Glomerular endothelial cell (primary cell): ENCODE results near the gene PALM. TPM values are rescaled to one million over a fixed set of nuclear protein-coding genes. Genes with fewer than 3 reads are reported as not detected.
"Not testable (repeated sequence)": the region's sequence is repeated elsewhere in the genome, so short reads cannot be mapped to it uniquely, and the experiment has no call there.

Experiments used
- DNase-seq: peaks from one replicate; pipeline ENCODE4 v3.0.0-alpha.2; 2011; ENCODE audit warnings: low read depth, low spot score; ENCODE audit errors: extremely low read depth
- total RNA-seq: library from RNA; depleted of rRNA; stranded (reverse); fragments of >200 nt; gene quantifications from 2 replicates; pipeline ENCODE4 v1.2.3, GENCODE V29; 2015

PALM gene
- total RNA-seq, 1 donor from 2014 or later = 48.9 TPM

GRCh38 chr19:729965-730668 is 21.4 kb downstream of the PALM start:
- no peak for DNase-seq

- DNase-seq = no peak
Measured at GRCh38 chr19:731000-731399, 22.3 kb downstream of the PALM start.

DNA sequence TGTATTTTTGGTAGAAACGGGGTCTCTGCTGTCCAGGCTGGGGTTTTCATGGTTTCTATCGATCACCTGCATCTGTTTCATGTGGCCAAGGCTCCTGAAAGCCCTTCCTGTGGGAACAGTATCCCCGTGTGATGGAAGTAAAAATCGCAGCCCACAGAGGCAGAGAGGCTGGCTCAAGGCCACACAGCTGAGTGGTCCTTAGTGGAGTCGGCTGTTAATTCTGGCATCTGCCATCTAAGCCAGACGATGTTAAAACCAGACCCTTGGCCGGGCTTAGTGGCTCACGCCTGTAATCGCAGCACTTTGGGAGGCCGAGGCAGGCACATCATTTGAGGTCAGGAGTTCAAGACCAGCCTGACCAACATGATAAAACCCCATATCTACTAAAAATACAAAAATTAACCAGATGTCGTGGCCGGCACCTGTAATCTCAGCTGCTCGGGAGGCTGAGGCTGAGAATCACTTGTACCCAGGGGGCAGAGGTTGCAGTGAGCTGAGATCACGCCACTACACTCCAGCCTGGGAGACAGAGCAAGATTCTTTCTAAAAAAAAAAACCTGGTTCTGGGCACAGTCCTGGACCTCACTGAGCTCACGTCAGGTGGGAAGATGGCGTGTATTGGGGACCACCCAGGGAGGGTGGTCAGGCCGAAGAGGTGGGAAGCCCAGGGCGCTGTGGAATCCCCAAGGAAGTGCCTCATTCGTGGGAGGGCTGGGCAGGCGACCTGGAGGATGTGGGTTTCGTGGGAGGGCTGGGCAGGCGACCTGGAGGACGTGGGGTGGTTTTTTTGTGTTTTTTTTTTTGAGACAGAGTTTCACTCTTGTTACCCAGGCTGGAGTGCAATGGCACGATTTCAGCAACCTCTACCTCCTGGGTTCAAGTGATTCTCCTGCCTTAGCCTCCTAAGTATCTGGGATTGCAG is 23.7 kb downstream of the PALM start:
- DNase-seq = no peak

- no peak for DNase-seq
Measured at GRCh38 chr19:734716-735115, 26.0 kb downstream of the PALM start.

- DNase-seq = no peak
Measured at GRCh38 chr19:736125-736524, 27.4 kb downstream of the PALM start.

DNA sequence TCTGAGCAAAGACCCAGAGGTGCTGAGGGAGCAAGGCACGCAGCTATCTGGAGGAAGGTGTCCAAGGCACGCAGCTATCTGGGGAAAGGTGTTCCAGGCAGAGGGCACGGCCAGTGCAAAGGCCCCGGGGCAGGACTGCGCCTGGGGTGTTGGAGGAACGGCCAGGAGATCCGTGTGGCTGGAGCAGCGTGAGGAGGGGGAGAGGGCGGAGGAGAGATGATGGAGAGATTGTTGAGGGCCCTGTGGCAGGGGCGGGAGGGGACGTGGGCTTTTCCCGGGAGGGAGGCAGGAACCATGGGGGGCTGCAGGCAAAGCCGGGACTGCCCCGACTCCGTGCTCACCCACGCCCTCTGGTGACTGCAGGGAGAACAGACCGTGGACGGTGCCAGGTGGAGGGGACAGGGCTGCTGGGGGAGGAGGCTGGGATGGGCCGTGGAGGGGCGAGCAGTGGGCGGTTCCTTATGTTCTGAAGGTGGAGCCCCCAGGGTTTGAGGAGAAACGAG is 28.9 kb downstream of the PALM start:
- DNase-seq = no peak

GRCh38 chr19:738509-739128 is 29.9 kb downstream of the PALM start:
- DNase-seq = no peak

- DNase-seq = no peak
Measured at GRCh38 chr19:739998-740715, 31.4 kb downstream of the PALM start.

GRCh38 chr19:740816-741505 is 32.2 kb downstream of the PALM start:
- not testable (repeated sequence) for DNase-seq

- DNase-seq = no peak
Measured at GRCh38 chr19:741506-742131, 32.9 kb downstream of the PALM start.

DNA sequence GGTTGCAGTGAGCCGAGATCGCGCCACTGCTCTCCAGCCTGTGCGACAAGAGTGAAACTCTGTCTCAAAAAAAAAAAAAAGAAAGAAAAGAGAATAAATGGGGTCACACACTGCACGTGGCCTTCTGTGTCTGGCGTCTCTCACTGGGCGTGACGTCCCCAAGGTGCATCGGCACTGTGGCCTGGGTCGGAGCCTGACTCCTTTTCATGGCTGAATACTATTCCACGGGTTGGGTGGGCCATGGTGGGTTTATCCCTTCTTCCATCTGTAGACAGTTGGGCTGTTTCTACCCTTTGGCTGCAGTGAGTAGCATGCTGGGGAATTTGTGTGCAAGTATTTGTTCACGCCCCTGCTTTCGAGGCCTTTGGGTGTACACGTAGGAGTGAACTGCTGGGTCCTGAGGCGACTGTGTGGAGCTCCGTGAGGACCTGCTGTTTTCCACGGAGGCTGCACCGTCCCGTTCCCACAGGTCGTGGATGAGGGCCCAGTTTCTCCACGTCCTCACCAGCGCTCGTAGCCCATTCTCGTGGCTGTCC is 33.9 kb downstream of the PALM start:
- no peak for DNase-seq

GRCh38 chr19:743168-743687 is 34.5 kb downstream of the PALM start:
- DNase-seq = no peak

DNA sequence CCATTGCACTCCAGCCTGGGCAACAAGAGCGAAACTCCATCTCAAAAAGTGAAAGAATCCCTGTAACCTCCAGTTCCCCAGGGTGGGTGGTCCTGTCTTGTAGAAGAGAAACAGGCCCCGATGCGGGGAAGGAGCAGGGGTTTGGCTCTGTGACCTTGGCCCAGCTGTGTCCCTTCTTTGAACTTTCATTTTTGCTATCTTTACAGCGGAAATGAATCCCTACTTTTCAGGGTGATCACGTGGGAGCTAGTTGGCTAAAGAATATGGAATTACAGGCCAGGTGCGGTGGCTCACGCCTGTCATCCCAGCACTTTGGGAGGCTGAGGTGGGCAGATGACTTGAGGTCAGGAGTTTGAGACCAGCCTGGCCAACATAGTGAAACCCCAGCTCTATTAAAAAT is 36.4 kb downstream of the PALM start:
- DNase-seq = not testable (repeated sequence)

- DNase-seq = no peak
Measured at GRCh38 chr19:746208-746819, 37.6 kb downstream of the PALM start.

GRCh38 chr19:746956-747355 is 38.2 kb downstream of the PALM start:
- DNase-seq = no peak

DNA sequence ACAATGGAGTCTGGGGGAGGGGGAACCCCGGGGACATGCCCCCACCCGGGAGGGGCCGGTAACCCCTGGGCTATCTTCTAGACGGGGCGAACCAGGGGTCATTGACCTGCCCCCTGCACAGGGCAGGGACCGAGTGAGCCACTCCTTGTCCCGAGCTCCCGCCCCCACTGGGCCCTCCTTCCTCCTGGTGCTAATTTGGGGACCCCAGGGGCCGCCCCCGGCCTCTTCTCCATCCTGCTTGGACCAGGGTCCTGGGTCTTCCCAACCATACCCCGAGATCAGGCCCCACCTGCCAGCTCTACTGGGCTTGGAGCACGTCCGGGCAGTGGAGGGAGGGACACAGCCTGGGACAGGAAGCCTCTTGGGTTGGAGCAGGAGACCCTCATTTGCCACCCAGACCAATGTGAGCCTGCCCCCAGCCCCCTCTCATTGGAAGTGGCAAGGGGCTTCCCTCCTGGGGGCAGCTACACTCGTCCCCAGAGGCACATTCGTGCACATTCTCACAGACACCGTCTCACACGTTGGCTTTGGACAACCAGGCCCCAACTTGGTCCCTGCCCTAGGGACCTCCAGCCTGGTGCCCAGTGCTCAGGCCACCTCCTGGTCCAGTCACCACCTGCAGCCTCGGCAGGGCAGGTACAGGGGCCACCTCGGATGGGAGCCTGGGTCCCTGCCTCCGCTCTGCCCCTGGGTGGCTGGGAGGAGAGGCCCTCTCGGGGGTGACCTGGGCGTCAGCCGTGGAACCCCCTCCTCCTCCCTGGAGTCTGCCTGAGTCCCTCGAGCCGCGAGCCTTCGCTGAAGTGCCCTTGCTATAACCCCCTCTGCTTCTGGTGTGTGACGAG is 38.9 kb downstream of the PALM start:
- DNase-seq = no peak

- no peak for DNase-seq
Measured at GRCh38 chr19:748274-748598, 39.5 kb downstream of the PALM start.

DNA sequence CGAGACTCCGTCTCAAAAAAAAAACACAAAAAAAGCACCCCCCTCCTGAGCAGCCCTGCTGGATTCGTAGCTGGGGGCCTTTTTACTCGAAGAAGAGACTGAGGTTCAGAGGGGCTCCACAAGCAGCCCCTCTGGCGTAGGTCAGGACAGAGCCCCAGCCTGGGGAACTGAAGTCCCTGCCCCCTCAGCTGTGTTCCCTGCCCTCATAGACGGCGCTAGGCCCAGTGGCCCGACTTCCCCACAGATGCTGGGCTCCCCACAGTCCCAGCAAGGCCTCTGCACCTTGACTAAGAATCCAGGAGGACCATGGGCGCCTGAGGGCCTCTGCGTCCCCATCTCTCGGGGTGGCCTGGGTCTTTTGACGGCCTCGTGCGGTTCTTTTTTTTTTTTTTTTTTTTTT is 41.1 kb downstream of the PALM start:
- no peak for DNase-seq
